K562 (cell line): Measurements from ENCODE around the gene SCN1B. TPM values are rescaled to one million over a fixed set of nuclear protein-coding genes. Genes with fewer than 3 reads are reported as not detected.

Source experiments
- ATAC-seq: fragments of 200-7000 bp; cut with Tn5 transposase; 3 replicates; pipeline ENCODE4 v1.9.1; 2020; ENCODE audit warnings: moderate library complexity
- BruUV-seq: library from RNA; stranded (reverse); fragments of 400-500 nt; replicated peaks from 2 replicates; lab custom pipeline; 2021; lab: Mats Ljungman, UMichigan
- CTCF ChIA-PET: fragments of 300-600 bp; formaldehyde crosslinking; extraction: SDS; loops from one replicate; lab custom pipeline; 2021; ENCODE audit warnings: low intra/inter-chr PET ratio; lab: Yijun Ruan, JAX
- POLR2A ChIA-PET: fragments of 300-600, 350-650 bp; sonication (Branson Sonifier 250); formaldehyde crosslinking; extraction: SDS; loops from one replicate; lab custom pipeline; 2021; ENCODE audit warnings: antibody characterized with exemption, inconsistent platforms; lab: Yijun Ruan, JAX
- DNase-seq, 4 experiments: peaks; one replicate each; pipeline versions ENCODE4 v3.0.0 to v3.0.0-alpha.2; 2011 to 2018; ENCODE audit warnings: low spot score in 3 of 4, mixed read lengths in 3 of 4; ENCODE audit errors: extremely low read depth in 1 of 4
- FAIRE-seq: peaks from 2 replicates; lab custom pipeline; 2011; peaks lifted over from hg19 to GRCh38; lab: Jason Lieb, UNC
- H2AFZ ChIP-seq: 2 replicates; pipeline ENCODE4 v1.6.0; 2011; ENCODE audit warnings: low read depth, low read length, control low read depth, inconsistent platforms
- H3K27ac ChIP-seq: fragments of 200-600 bp; 3 replicates; pipeline ENCODE4 v1.8.0; 2011; ENCODE audit warnings: low read depth, mild to moderate bottlenecking, control low read depth, inconsistent platforms, low read length, moderate library complexity, mixed read lengths; ENCODE audit errors: extremely low read depth
- H3K27me3 ChIP-seq, 2 experiments: fragments of 300-600 bp in 1 of 2; 2 replicates in 1 of 2; 3 replicates in 1 of 2; pipeline versions ENCODE4 v1.6.0 to v1.8.0; 2011; ENCODE audit warnings: inconsistent platforms in 2 of 2, low read length in 2 of 2, mild to moderate bottlenecking in 1 of 2, mixed read lengths in 1 of 2, moderate library complexity in 1 of 2; ENCODE audit not compliant: control insufficient read depth in 2 of 2, insufficient read depth in 2 of 2
- H3K36me3 ChIP-seq: fragments of 300-600 bp; 3 replicates; pipeline ENCODE4 v1.8.0; 2011; ENCODE audit warnings: mild to moderate bottlenecking, low read length, inconsistent platforms; ENCODE audit not compliant: control insufficient read depth, insufficient read depth
- H3K4me1 ChIP-seq, 2 experiments: fragments of 200-600 bp in 1 of 2; replicated peaks in 1 of 2; 2 replicates in 1 of 2; 3 replicates in 1 of 2; pipeline versions ENCODE4 v1.5.1 to v1.8.0; 2011; ENCODE audit warnings: inconsistent platforms in 2 of 2, low read length in 2 of 2, mild to moderate bottlenecking in 1 of 2, mixed read lengths in 1 of 2, moderate library complexity in 1 of 2; ENCODE audit not compliant: control insufficient read depth in 2 of 2, insufficient read depth in 2 of 2
- H3K4me2 ChIP-seq: 2 replicates; pipeline ENCODE4 v1.6.1; 2011; ENCODE audit warnings: low read length, control low read depth, inconsistent platforms, mixed read lengths; ENCODE audit not compliant: insufficient read depth
- H3K4me3 ChIP-seq: fragments of 200-600 bp; sonication (generic), shearing (Covaris generic); 2 replicates; pipeline ENCODE4 v1.5.1; 2016; ENCODE audit warnings: control low read depth, inconsistent platforms
- H3K79me2 ChIP-seq: fragments of 200-600 bp; 3 replicates; pipeline ENCODE4 v1.8.0; 2011; ENCODE audit warnings: low read length, inconsistent platforms; ENCODE audit not compliant: control insufficient read depth, insufficient read depth
- H3K9ac ChIP-seq, 2 experiments: 2 replicates each; pipeline versions ENCODE4 v1.6.0 to v1.6.1; 2011; ENCODE audit warnings: low read depth in 2 of 2, low read length in 2 of 2, control low read depth in 1 of 2, inconsistent platforms in 1 of 2, mild to moderate bottlenecking in 1 of 2, mixed read lengths in 1 of 2; ENCODE audit not compliant: insufficient read depth in 1 of 2
- H3K9me1 ChIP-seq: one replicate; pipeline ENCODE4 v1.6.0; 2011; ENCODE audit warnings: inconsistent platforms, mild to moderate bottlenecking, low read length, moderate library complexity; ENCODE audit not compliant: control insufficient read depth, insufficient read depth
- H3K9me3 ChIP-seq: replicated peaks from 2 replicates; pipeline ENCODE4 v1.5.1; 2011; ENCODE audit warnings: low read depth, low read length, inconsistent platforms; ENCODE audit not compliant: control insufficient read depth, insufficient read depth
- H4K20me1 ChIP-seq: replicated peaks from 2 replicates; pipeline ENCODE4 v1.6.1; 2011; ENCODE audit warnings: low read length, inconsistent platforms, mixed read lengths; ENCODE audit not compliant: control insufficient read depth, insufficient read depth
- AFF4 ChIP-seq: sonication (generic); formaldehyde crosslinking; IDR thresholded peaks from 2 replicates; pipeline ENCODE4 v1.8.0; 2023; ENCODE audit warnings: mild to moderate bottlenecking, missing genetic modification reagents
- CGGBP1 ChIP-seq: fragments of 250-450 bp; sonication (Bioruptor Pico); IDR thresholded peaks from 2 replicates; pipeline ENCODE4 v1.9.0; 2021; ENCODE audit warnings: mild to moderate bottlenecking
- HNRNPL ChIP-seq: fragments of 200-400 bp; formaldehyde crosslinking; IDR thresholded peaks from 2 replicates; pipeline ENCODE4 v1.6.1; 2017; ENCODE audit warnings: low read depth, mild to moderate bottlenecking, low read length
- MITF ChIP-seq: IDR thresholded peaks from 2 replicates; pipeline ENCODE4 v1.6.1; 2014; ENCODE audit warnings: antibody characterized with exemption
- NCOA1 ChIP-seq: fragments of 450-650 bp; IDR thresholded peaks from 2 replicates; pipeline ENCODE4 v1.6.1; 2016; ENCODE audit warnings: low read depth
- NR2C2 ChIP-seq, 2 experiments: fragments of 200-800 bp in 1 of 2; sonication (Bioruptor generic) in 1 of 2; sonication (generic) in 1 of 2; formaldehyde crosslinking in 1 of 2; IDR thresholded peaks; 2 replicates each; pipeline versions ENCODE4 v1.6.1 to v1.8.0; 2016 to 2022; ENCODE audit warnings: mild to moderate bottlenecking in 1 of 2, missing compliant biosample characterization in 1 of 2, missing genetic modification characterization in 1 of 2, missing genetic modification reagents in 1 of 2
- POLR3G ChIP-seq: IDR thresholded peaks from 2 replicates; pipeline ENCODE4 v1.6.1; 2011; ENCODE audit not compliant: insufficient read length, insufficient replicate concordance; ENCODE audit errors: extremely low read depth
- SIRT6 ChIP-seq: IDR thresholded peaks from one replicate; pipeline ENCODE4 v1.6.1; 2012; ENCODE audit warnings: low read depth, mild to moderate bottlenecking, control low read depth, inconsistent platforms, low read length, moderate library complexity
- SRSF7 ChIP-seq: fragments of 200-400 bp; formaldehyde crosslinking; optimal IDR thresholded peaks from 2 replicates; pipeline ENCODE3; 2017; ENCODE audit warnings: mild to moderate bottlenecking, low read depth, low read length
- THRA ChIP-seq: fragments of 450-650 bp; IDR thresholded peaks from 2 replicates; pipeline ENCODE4 v1.6.1; 2017; ENCODE audit warnings: mild to moderate bottlenecking, moderate library complexity
- ZNF140 ChIP-seq: fragments of 250-450 bp; sonication (Bioruptor Pico); IDR thresholded peaks from 2 replicates; pipeline ENCODE4 v1.8.0; 2021; ENCODE audit warnings: moderate library complexity, mild to moderate bottlenecking, inconsistent platforms
- ZZZ3 ChIP-seq: fragments of 450-650 bp; IDR thresholded peaks from 2 replicates; pipeline ENCODE4 v1.6.1; 2016; ENCODE audit warnings: antibody characterized with exemption, mild to moderate bottlenecking, moderate library complexity
- WGBS: fragments of 100-300 bp; shearing (Covaris generic); methylation state at CpG from one replicate; pipeline ENCODE4 v1.1.6; 2016; ENCODE audit warnings: low coverage, mixed read lengths; ENCODE audit not compliant: insufficient coverage; ENCODE audit errors: missing lambda C conversion rate; 5-methylcytosine and 5-hydroxymethylcytosine counted together
- in situ Hi-C: fragments of 300-500 bp; cut with MboI; formaldehyde crosslinking; loops from 4 replicates; pipeline ENCODE4 v1.15.0; 2018; ENCODE audit warnings: inconsistent platforms, mixed read lengths
- intact Hi-C: fragments of 100-400 bp; cut with micrococcal nuclease; formaldehyde crosslinking; loops from 2 replicates; pipeline ENCODE4 v1.14.2; 2022
- polyA plus RNA-seq, 8 experiments: library from polyadenylated mRNA; depleted of rRNA in 4 of 8; stranded (reverse) in 5 of 8; unstranded in 3 of 8; fragments of >200 nt; fragmentation: Nextera tagmentation in 2 of 8; fragmentation: Illumina TruSeq in 1 of 8; extraction: Ambion mirVana in 2 of 8; extraction: Trizol in 1 of 8; gene quantifications; 2 replicates each; pipeline versions ENCODE4 v1.2.1 to v1.2.3, GENCODE V29; 2011 to 2014; ENCODE audit warnings: inconsistent platforms in 1 of 8, missing spikeins in 1 of 8
- total RNA-seq, 7 experiments: library from RNA; depleted of rRNA in 6 of 7; stranded (reverse); fragments of >200 nt in 6 of 7; fragmentation: Illumina TruSeq in 2 of 7; extraction: Trizol in 2 of 7; gene quantifications; 2 replicates each; pipeline versions ENCODE4 v1.2.1 to v1.2.3, GENCODE V29; 2011 to 2021; ENCODE audit warnings: low replicate concordance in 1 of 7

Gene SCN1B
- total and polyA plus RNA-seq, 9 of the 15 experiments (the other 6 are each of a cell fraction or from before 2014, with no cell fraction given), result 0.03 to 2.5 (median 0.91) TPM

GRCh38 chr19:35085947-35086346 is 55.7 kb downstream of the SCN1B start:
- peaks cover 3 to 19% of the 10 kb centered on the region in 2 experiments; a peak in 3 of 5 replicates for H3K4me1 ChIP-seq
- in situ Hi-C loops, result no loop called here
- ChIA-PET CTCF (no interaction called here), POLR2A (interaction anchor here (1.0 to 1.4 kb wide), 3 partner anchors 12 to 232 kb away, joined by 3 to 5 read pairs (median 3); no protein-coding TSS in a partner anchor)
- H3K79me2 ChIP-seq, result no peaks in the 10 kb centered on the region
- H3K4me2 ChIP-seq, result no peak overlapping the region
- H3K9me1 ChIP-seq, result no peaks in the 10 kb centered on the region
- 30% methylated on average over 6 of the region's 6 CpGs for WGBS
- H3K4me3 ChIP-seq, result no peak overlapping the region
- DNase-seq, result no peak
- no peaks in the 10 kb centered on the region for H4K20me1 ChIP-seq
- BruUV-seq, result no TSS peak
- no peaks in the 10 kb centered on the region for H3K36me3 ChIP-seq
- no peak overlapping the region for H3K9ac ChIP-seq
- peak overlapping the region; percentile 14; the same call in 1 of the 2 replicates for H2AFZ ChIP-seq
- H3K9me3 ChIP-seq, result no peaks in the 10 kb centered on the region
- intact Hi-C loops, result no loop called here
- TF ChIP-seq CGGBP1 (CRISPR knock-in tag) (no peak), SRSF7 (no peak), NR2C2 (CRISPR knock-in tag; IDR thresholded peaks at IDR 0.05) (no peak), NR2C2 (tag; IDR thresholded peaks at IDR 0.05) (no peak), AFF4 (no peak), THRA (no peak), POLR3G (no peak), ZZZ3 (no peak), MITF (no peak), SIRT6 (no peak), ZNF140 (CRISPR knock-in tag) (no peak), NCOA1 (no peak), HNRNPL (no peak)
- peaks cover 0 to 5% of the 10 kb centered on the region in 2 experiments; a peak in 2 of 5 replicates for H3K27me3 ChIP-seq
- peak; percentile 19 for FAIRE-seq
- H3K27ac ChIP-seq, result no peak overlapping the region
- ATAC-seq, result no peak
